ENCODE measurements around the gene SLC4A1AP.

SLC4A1AP gene

GRCh38 chr2:27720004-27720551 is 56.4 kb downstream of the SLC4A1AP start:
- DNase-seq (ENCODE audit: low spot score) = no peak

DNA sequence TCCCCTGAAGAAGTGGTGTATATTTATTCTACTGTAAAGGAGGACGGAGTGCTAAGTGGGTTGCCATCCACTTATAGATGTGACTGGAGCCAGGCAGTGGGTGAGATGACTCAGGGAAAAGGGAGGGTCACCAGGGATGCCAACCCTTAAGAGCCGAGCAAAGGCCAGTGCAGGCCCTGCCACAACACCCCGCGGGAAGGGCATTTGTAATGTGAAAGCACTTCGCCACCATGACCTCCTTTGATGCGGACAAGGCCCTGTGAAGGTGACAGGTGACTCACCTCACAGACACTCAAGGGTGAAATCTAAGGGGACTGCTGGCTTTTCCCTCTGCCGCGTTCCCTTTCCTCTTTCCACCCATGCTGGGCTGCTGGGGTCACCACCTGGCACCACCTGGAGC is 57.6 kb downstream of the SLC4A1AP start:
- DNase-seq (ENCODE audit: low spot score) = no peak

DNA sequence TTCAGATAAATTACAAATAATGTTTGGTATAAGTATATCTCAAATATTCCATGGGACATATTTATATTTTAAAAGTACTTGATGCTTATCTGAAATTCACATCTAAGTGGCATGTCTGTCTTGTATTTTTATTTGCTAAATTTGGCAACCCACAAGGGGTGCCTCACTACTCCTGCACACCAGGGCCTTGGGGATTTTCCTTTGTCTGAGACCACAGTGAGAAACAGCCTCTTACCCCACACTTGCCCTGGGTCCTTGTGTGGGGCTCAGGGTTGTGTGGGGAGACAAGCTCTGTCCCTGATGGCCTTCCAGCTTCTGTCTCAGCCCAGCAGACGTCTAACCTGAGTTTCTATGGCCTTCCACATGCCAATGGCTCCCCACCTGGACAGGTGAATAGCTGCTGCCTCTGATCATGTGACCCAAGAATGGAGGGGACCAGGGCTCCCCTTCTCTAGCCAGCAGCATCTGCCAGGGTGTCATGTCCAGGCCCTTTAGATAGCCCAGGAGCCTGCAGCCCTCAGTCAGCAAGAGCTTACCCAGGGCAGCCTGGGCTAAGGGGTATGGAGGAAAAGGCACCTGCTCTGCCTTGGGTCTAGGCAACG is 58.3 kb downstream of the SLC4A1AP start:
- DNase-seq (ENCODE audit: low spot score) = no peak

GRCh38 chr2:27723372-27724144 is 59.9 kb downstream of the SLC4A1AP start:
- DNase-seq (ENCODE audit: low spot score) = peak; percentile 82

DNA sequence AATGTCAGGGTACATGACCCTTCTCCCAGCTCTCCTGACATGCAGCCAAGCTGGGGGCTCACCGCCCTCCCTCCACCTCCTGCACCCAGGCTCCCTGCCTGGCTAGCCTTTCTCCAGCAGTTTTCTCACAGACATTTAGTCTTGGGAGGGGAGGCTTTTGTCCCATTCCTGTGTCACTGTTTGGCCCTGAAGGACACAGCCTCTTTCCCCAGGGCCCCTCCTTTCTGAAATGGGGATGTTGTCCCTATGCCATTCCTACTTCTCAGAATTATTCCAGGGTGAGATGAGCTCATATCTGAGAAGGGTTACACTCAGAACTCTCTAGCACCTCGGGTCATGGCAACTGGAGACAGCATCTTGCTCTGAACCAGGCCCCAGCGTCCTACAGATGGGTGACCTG is 60.5 kb downstream of the SLC4A1AP start:
- DNase-seq (ENCODE audit: low spot score) = no peak

- DNase-seq (ENCODE audit: low spot score) = no peak
Observed at GRCh38 chr2:27724905-27725701, 61.4 kb downstream of the SLC4A1AP start.

DNA sequence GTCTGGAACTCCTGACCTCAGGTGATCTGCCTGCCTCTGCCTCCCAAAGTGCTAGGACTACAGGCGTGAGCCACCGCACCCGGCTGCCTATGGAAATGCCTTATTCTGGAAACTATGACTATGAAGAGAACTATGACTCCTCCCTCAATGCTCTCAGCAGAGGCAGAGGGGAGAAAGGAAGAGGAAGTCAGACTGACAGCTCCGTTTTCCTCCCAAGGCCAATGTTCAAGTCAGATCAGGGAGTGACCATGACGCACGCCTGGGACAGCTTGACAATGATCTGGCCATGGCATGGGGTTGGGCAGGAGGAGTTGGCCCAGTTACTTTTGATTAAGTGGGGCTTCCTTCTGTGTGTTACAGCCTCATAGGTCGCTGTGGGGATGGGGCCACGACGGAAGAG is 63.6 kb downstream of the SLC4A1AP start:
- no peak for DNase-seq (ENCODE audit: low spot score)

DNA sequence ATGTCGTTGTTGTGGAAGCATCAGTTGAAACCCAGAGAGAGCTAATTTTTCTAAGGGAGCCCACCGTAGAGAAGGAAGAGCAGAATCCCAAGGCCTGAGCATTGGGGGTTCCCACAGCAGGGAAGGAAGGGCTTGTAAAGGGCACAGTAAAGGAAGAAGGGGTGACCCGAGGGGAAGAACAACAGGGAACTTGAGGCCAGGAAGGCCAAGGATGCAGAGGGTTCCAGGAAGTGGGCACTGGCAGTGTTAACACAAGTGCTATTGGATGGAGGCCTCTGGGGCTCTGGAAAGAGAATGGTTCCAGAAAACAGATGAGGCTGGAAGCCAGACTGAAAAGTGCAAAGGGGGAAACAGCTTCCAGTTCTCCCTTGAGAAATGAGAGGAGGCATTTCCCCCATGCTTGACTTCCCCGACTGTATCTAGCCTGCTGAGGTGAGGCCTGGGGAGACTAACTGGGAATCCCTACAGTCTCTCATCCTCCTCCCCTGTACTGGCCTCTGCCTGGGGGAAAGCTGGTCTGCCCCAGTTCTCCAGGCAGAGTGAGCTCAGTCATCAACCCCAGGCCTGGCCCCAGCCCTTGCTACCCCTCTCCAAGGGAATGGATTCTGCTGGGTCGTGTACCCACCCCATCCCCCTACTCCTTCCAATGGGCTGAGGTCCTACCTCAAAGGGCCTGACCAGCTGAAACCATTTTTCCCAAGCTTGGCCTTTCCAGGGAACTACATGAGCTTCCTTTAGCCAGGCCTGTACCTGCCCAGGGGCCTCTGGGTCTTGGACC is 64.6 kb downstream of the SLC4A1AP start:
- no peak for DNase-seq (ENCODE audit: low spot score)

DNA sequence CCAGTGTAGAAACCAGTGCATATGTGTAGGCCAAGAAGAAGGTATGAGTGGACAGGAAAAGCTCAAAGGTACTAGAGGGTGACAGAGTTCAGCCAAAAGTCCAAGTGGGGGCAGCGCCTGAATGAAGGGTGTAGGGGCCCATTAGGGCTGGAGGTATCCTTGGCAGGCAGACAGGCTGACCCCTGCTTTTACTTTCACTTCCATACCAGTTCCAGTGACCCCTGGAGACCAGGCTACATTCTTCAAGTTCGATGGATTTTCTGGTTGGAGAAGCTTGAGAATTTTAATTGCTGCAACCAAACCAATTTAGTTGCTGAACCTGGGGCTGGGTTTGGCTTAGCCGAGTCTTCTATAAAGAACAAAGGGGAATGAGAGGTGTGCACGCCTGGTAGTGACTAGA is 65.5 kb downstream of the SLC4A1AP start:
- no peak for DNase-seq (ENCODE audit: low spot score)

GRCh38 chr2:27729614-27730013 is 65.9 kb downstream of the SLC4A1AP start:
- no peak for DNase-seq (ENCODE audit: low spot score)

GRCh38 chr2:27730261-27730662 is 66.6 kb downstream of the SLC4A1AP start:
- DNase-seq (ENCODE audit: low spot score) = no peak

DNA sequence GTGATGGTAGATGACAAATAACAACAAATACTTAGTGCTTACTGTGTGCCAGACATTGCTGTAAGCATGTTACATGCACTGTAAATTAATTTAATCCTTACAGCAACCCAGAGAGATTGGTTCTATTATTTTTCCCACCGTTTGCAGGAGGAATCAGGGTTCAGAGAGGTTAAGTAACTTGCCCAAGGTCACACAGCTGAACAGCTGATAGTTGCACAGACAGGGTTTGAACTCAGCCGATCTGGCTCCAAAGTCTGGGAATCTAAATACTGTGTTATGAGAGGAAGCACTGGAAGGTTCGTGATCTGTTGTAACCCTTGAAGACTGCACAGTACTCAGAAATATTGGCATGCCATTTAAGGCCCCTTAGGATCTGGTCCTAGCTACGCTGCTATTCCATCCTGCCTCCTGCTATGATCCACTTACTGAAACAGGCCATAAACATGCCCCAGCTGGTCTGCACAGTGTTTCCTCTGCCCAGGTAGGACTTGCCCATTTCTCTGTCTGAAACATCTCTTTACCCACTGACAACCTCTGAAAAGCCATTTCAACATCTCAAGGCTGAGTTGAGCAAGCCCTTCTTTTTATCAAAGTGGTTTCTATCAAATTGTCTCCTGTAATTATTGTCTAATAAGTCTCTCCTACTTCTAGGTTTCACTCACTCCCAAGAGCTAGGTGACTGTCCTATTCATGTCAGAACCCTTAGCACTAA is 67.4 kb downstream of the SLC4A1AP start:
- no peak for DNase-seq (ENCODE audit: low spot score)

- no peak for DNase-seq (ENCODE audit: low spot score)
Observed at GRCh38 chr2:27734305-27734704, 70.6 kb downstream of the SLC4A1AP start.

DNA sequence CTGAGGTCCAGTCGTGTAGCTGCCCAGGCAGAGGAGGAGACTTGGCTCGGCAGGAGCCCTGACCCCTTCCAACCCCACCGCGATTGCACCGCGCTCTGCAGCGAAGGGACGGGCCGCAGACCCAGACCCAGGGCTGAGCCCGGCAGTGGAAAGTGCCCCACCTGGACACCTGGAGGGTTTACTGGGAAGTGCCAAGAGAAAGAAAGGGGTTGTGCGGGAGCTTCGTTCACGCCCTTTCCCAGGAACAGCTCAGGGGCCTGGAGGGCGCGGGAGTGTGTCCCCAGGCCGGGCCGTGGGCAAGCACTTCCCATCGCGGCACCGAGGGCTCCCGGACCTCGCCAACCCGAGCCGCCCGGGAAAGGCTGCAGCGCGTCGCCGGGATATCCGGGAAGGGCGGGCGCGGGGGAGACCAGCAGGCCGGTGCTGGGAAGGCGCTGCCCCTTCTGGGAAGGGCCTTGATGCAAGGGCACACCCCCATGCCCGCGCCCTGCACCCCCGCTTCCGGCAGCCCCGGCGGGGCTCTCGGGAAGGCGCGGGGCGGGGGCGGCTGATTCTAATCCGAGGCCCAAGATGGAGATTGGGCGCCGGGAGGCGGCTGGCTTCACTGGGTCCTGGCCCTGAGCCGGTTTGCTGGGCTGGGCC is 71.7 kb downstream of the SLC4A1AP start:
- no peak for DNase-seq (ENCODE audit: low spot score)

GRCh38 chr2:27736031-27736889 is 72.6 kb downstream of the SLC4A1AP start:
- no peak for DNase-seq (ENCODE audit: low spot score)

DNA sequence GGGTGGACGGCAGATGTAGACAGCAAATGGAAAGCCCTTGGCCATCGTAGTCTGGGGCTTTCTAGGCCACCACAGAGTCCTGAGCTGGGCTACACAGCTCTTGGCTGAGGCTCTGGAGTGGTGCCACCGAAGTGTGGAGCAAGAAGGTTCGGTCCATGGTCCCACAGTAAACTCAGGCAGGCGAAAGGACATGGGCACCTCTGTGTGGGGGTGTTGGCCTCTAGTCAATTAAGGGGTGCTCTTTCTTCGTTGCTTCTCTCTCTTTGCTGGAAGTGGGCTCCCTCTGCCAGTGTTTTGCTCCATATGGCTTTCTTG is 73.2 kb downstream of the SLC4A1AP start:
- no peak for DNase-seq (ENCODE audit: low spot score)

DNA sequence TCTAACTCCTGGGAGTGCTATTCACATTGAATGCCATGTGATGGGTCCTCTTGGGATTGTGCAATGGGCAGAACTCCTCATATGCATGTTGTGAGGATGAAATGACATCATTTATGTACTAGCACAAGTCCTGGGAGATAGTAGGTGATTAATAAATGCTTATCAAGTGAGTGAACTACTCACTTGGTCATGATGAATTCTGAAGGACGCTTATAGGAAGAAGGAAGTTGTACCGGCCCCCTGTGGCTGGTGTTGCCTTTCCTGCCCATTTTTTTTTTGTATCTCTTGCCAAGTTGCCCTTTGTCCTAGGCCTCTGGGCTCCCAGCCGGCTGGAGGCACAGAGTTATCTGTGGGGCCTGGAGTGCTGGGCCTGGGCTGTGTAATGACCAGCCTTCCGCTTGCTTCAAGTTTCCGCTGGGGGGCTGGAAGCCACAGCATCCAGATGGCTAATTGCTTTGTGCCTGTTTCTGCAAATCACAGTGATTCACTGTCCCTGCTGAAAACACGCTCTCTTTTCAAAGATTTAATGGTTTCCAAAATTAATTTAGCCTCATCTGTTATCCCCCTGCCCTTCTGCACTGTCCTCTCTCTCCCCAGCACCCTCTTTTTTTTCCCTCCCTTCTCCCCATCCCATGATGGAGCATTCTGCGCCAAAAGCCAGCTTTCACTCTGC is 74.1 kb downstream of the SLC4A1AP start:
- peak; percentile 76 for DNase-seq (ENCODE audit: low spot score)

DNA sequence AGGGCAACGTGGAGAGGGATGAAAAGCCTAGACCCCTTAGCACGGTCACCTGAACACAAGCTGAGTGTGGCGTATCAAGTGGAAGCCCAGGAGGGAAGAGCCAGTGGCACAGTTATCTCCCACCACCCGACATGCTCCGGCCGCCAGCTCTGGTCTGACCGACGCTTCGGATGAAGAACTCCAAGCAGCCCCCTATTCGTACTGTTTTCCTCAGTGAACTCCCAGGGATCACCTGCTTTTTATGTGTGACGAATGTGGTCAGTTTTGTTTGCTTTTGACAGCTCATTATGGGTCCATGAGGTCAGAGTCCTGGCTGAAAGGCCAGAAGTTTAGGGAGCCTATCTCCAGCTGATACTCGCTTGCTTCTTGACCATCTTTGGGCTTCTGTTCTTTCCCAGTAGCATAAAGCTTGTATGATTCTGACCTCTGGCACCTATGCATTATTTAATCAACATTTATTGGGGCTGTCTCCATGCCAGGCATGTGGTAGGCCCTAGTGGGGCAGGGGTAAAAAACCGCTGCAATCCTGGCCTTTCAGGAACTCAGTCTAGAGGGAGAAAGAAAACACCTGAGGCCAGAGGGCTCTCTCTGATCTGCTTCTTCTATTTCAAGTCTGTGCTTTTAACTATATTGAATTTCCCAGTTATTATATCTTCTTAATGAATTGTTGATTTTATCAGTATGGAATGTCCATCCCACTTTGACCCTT is 74.8 kb downstream of the SLC4A1AP start:
- DNase-seq (ENCODE audit: low spot score) = peak; percentile 58

DNA sequence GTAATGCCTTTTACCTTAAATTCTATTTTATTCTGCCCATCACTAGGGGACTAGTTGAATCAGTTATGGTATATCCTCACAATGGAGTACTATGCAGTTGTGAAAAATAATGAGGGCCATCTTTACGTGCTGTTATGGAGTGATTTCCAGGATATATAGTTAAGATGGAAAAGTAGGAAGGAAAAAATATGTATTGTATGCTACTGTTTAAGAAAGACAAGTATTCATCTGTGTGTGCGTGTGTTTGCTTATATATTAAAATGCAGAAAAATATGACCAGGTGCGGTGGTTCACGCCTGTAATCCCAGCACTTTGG is 75.3 kb downstream of the SLC4A1AP start:
- no peak for DNase-seq (ENCODE audit: low spot score)
